NCI-H187 (cell line): ENCODE measurements around the gene NPTXR.
A peak's percentile ranks its signal among the peaks of the same experiment; 100 is the strongest.
"Not testable (repeated sequence)": the region's sequence is repeated elsewhere in the genome, so short reads cannot be mapped to it uniquely, and the experiment has no call there.

Experiments used
- DNase-seq, 2 experiments: peaks; one replicate each; lab custom pipeline; 2025; lab: John Stamatoyannopoulos, UW

Gene NPTXR

DNA sequence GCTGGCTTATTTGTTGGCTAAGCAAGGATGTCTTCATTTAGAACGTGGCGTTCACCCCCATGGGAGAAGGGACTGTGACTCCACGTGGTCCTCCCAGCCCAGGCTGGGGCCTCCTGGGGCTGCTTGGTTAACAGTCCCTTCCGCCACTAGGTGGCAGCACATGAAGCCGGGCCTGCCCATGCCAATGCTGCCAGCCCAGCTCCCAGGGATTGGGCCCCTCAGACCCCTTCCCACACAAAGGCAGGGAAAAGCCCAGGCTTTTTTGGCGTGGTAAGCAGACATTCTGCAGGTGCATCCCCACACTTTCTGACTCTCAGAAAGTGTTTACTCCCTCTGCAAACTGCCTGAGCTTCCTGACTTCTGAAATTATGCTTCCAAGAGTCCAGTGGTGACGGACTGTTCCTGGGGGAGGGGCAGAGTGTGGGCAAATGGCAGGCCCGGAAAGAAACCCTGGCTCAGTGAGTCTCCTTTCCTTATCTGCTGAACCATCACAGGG lies 25.1 kb upstream of the NPTXR start:
- peak in 1 of 2 experiments; percentile 11 for DNase-seq

- DNase-seq = no peak
Observed at GRCh38 chr22:38868286-38868721, 24.5 kb upstream of the NPTXR start.

GRCh38 chr22:38867471-38868285 lies 23.9 kb upstream of the NPTXR start:
- no peak for DNase-seq

GRCh38 chr22:38867124-38867455 lies 23.3 kb upstream of the NPTXR start:
- no peak for DNase-seq

- DNase-seq = no peak
Observed at GRCh38 chr22:38866399-38867123, 22.7 kb upstream of the NPTXR start.

GRCh38 chr22:38866024-38866398 lies 22.2 kb upstream of the NPTXR start:
- DNase-seq = no peak

DNA sequence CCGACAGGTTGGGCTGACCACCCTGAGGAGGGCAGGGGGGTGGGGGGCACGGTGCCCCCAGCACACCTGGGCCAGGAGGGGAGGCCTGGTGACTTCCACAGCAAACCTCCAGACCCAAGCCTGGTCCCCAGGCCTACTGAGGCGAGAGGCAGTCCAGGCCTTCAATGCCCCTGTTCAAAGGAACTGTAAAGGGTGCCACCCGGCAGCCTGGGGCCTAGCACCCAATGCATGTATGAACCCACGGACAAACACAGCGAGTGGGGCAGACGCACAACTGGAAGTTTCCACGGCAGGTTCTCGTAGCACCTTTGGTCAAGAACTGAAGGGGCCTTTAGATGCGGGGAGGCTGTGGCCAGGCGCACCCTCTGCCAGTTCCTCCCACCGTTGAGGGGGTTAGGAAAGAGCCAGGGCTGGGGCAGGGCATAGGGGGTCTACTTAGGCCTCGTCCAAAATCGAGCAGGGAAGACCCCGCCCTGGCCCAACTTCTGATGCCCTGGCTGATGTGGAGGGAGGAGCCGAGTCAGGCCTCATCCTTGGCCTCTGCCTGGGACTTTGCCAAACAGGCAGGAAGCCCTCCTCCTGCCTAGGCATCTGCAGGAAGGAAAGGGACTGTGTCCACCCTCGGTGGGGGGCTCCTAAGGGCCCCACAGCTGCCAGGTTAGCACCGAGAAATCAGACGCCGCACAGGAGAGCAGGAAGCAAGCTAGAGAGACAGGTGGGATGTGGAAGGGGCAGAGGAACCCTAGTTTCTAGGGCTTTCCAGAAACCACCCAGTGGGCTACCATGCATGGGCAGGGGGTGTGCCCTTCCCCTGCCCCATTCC lies 21.6 kb upstream of the NPTXR start:
- no peak for DNase-seq

DNA sequence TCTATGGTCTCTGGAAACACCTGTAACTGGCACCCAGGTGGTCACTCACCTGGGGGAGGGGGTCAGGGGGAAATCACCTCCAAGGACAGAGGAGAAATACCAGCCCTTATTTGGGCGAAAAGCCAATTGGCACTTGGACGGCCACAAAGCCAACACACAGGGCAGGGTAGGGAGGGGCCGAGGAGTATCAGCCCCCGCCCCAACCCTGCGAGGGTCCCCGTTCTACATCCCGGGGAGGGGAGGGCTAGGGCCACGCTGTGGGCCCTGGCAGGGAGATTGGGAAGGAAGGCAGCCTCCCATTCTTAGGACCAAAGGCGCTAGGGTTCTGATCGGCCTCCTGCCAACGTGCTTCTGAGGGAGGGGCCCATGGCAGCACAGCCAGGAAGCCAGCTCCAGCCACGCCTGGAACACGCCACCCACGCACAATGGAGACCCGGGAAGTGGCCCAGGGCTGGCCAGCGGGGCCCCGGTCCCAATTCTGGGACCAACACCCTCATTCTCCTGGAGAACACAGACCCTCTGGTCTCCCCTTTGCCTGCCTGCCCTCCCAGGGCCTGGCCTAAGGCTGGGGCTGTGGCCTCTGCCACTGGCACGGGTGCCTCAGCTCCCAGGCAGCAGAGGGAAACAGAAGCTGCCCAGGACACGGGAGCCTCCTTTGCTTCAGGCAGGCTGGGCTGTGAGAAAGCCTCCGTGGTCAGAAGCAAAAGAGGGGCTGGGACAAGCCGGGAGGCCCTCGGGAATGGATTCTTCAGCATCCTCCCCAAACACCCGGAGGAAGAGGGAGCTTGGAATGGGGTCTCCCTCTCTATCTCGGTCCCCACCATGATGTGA lies 20.7 kb upstream of the NPTXR start:
- no peak for DNase-seq

DNA sequence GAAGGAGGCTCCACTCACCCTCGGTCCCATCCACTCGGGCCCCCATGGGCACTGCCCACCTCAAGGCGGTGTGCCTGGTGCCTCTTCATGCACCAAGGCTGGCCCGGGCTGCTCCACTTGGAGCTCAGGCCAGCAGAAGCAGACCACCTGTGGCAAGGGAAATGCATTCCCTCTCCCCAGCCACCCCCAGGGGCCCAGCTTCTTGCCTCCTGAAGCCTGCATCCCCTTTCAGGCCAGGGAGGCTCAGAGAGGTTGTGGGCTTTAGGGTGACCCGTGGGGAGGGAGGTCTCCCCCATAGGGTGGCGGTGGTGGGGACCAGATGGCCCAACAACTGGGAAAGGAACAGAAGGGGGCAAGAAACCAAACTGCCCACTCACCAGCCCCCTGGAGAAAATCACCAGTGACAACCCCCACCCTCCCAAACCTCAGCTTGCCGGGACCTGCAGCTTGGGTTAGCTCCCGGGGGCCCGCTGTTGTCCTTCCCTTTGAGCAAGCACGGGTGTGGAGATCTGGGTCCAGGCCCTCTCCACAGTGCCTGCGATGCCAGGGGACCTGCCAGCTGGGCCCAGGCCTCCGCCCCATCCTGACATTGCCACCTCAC lies 19.8 kb upstream of the NPTXR start:
- DNase-seq = no peak

DNA sequence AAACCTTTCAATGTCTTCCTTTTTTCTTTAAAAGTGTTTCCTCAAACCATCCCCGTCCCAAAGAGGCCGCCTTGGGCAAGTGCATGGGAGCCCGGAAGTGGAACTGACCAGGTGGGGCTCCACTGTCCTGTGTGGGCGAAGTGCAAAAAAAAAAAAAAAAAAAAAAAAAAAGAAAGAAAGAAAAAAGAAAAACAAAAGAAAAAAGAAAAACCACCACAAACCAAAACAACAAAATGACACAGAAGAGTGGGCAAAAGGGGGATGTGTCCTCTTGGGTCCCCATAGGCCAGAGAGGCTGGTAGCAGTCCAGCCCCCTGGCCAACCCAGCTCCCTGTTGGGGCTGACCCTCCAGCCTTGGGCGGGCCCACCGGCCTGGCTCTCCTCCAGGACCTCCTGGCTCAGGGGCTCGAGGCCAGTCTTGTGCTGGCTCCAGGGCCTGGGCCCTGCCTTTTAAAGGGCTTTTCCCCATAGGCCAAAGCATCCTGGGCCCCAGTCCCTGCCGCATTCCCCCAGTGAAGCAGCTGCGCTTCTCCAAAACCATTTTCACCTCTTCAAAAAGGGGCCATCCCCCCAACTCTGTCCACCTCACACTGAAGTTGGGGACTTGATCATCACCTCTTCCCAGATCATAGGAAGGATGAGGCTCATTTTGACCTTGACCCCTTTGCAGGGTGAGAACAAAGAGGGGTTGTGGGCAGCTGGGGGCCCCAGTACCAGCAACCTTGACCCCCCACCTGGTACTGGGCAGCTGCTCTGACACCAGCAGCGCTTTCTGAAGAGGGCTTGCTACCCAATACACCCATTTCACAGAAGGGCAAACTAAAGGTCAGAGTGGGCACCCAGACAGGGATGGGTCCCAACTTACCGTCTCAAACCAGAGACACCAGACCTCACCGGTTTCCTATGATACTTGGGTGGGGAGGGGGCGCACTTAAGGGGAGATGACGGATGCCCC lies 18.8 kb upstream of the NPTXR start:
- DNase-seq = no peak

GRCh38 chr22:38861927-38862326 lies 18.1 kb upstream of the NPTXR start:
- DNase-seq = no peak

GRCh38 chr22:38861170-38861876 lies 17.5 kb upstream of the NPTXR start:
- no peak for DNase-seq

GRCh38 chr22:38860283-38861169 lies 16.7 kb upstream of the NPTXR start:
- DNase-seq = peak in 1 of 2 experiments; percentile 23

- no peak for DNase-seq
Observed at GRCh38 chr22:38859581-38860282, 15.9 kb upstream of the NPTXR start.

- no peak for DNase-seq
Observed at GRCh38 chr22:38858492-38858891, 14.7 kb upstream of the NPTXR start.

- DNase-seq = not testable (repeated sequence)
Observed at GRCh38 chr22:38854476-38854875, 10.6 kb upstream of the NPTXR start.

DNA sequence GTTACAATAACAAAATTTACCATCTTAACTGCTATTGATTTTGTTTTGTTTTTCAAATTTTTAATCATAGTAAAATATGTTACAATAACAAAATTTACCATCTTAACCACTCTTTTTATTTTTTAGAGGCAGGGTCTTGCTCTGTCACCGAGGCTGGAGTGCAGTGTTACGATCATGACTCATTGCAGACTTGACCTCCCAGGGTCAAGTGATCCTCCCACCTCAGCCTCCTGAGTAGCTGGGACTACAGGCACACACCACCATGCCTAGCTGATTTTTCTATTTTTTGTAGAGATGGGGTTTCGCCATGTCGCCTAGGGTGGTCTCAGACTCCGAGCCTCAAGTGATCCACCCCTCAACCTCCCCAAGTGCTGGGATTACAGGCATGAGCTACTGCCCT lies 10.1 kb upstream of the NPTXR start:
- not testable (repeated sequence) for DNase-seq

DNA sequence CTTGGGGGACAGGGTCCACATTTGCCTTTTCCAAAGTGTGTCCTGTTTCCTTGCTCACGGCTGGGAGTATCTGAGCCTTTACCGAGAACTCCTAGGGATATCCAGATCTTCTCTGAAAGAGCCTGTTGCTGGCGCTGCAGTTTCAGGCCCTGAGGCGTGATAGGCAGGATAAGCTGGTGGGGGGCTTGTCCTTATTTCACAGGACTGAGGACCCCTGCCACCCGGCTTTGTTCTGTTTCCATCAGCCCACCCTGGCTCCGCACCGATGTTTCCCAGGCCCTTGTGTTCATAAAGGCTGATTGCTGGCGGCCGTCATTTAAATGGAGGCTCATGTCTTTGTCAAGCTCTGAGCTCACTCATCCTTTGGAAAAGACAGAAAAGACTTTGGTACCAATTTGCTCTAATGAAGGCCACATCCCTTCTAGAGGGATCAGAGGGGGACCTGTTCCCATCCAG lies 9.4 kb upstream of the NPTXR start:
- DNase-seq = no peak
